ENCODE data around the gene RNF149.
"Not testable (repeated sequence)": the region's sequence is repeated elsewhere in the genome, so short reads cannot be mapped to it uniquely, and the experiment has no call there.

Gene RNF149

GRCh38 chr2:101308432-101309210, at the start of gene RNF149:
RNF149 (minus strand) TSS chr2:101308701; CDS start chr2:101308588, 113 bp downstream.
- peak; percentile 92 for DNase-seq

- no peak for DNase-seq
These were observed 48.9 kb upstream of the RNF149 start for GRCh38 chr2:101357376-101357775.

- no peak for DNase-seq
These were observed 48.0 kb upstream of the RNF149 start for GRCh38 chr2:101356521-101356920.

- DNase-seq: no peak
These were observed 47.6 kb upstream of the RNF149 start for GRCh38 chr2:101356055-101356454.

- DNase-seq: no peak
These were observed 47.0 kb upstream of the RNF149 start for GRCh38 chr2:101355401-101356054.

- DNase-seq: no peak
These were observed 46.2 kb upstream of the RNF149 start for GRCh38 chr2:101354420-101355311.

- not testable (repeated sequence) for DNase-seq
These were observed 44.1 kb upstream of the RNF149 start for GRCh38 chr2:101352631-101353030.

GRCh38 chr2:101351207-101351606, 42.7 kb upstream of the RNF149 start:
- no peak for DNase-seq

GRCh38 chr2:101349893-101350662, 41.6 kb upstream of the RNF149 start:
- DNase-seq: no peak

GRCh38 chr2:101348883-101349282, 40.4 kb upstream of the RNF149 start:
- no peak for DNase-seq

- DNase-seq: no peak
These were observed 38.4 kb upstream of the RNF149 start for GRCh38 chr2:101346909-101347308.

GRCh38 chr2:101344137-101344536, 35.6 kb upstream of the RNF149 start:
- DNase-seq: no peak

GRCh38 chr2:101342625-101343008, 34.1 kb upstream of the RNF149 start:
- DNase-seq: no peak

- DNase-seq: peak; percentile 84
These were observed 33.6 kb upstream of the RNF149 start for GRCh38 chr2:101341901-101342624.

GRCh38 chr2:101341421-101341820, 32.9 kb upstream of the RNF149 start:
- DNase-seq: peak; percentile 66

GRCh38 chr2:101340141-101340551, 31.6 kb upstream of the RNF149 start:
- no peak for DNase-seq

GRCh38 chr2:101339266-101339880, 30.9 kb upstream of the RNF149 start:
- DNase-seq: no peak

GRCh38 chr2:101337877-101338276, 29.4 kb upstream of the RNF149 start:
- DNase-seq: no peak

GRCh38 chr2:101332885-101333766, 24.6 kb upstream of the RNF149 start:
- DNase-seq: no peak

- no peak for DNase-seq
These were observed 22.7 kb upstream of the RNF149 start for GRCh38 chr2:101331202-101331601.
